ENCODE data around the gene TAF9. TPM values are rescaled to one million over a fixed set of nuclear protein-coding genes. Genes with fewer than 3 reads are reported as not detected.

Gene TAF9
- total RNA-seq, 3 donors from 2014 or later (not counting 1 experiment from before 2014, with no cell fraction given): 38.3 to 53.8 (median 46.6) TPM

GRCh38 chr5:69329905-69330489, 39.3 kb downstream of the TAF9 start:
- Mint-ChIP-seq H3K36me3 (no peaks in the 10 kb centered on the region), H3K27me3 (ENCODE audit: low read depth in 2 of 2) (no peaks in the 10 kb centered on the region), H3K4me1 (peaks cover 10 to 19% of the 10 kb centered on the region in 2 donors), H3K9me3 (no peaks in the 10 kb centered on the region), H3K27ac (no peak overlapping the region), H3K4me3 (no peak overlapping the region)
- no peaks in the 10 kb centered on the region for H3K36me3 ChIP-seq (ENCODE audit: control insufficient read depth, insufficient read depth, low read length)
- peaks cover 11% of the 10 kb centered on the region for H3K4me1 ChIP-seq (ENCODE audit: control insufficient read depth, insufficient read depth, low read length)
- 95% methylated on average over 8 of the region's 9 CpGs for WGBS (ENCODE audit: insufficient coverage)
- no peak for TF ChIP-seq CTCF (IDR thresholded peaks at IDR 0.05)
- DNase-seq (no peak), ATAC-seq (no peak)
- no peaks in the 10 kb centered on the region for H3K9me3 ChIP-seq (ENCODE audit: control insufficient read depth, insufficient read depth, low read length)
- no peak overlapping the region for H3K4me3 ChIP-seq (ENCODE audit: low read length)
- intact Hi-C loops (cut with micrococcal nuclease): no loop called here
- H3K27ac ChIP-seq (ENCODE audit: low read length): no peak overlapping the region
- no peaks in the 10 kb centered on the region for H3K27me3 ChIP-seq (ENCODE audit: control insufficient read depth, insufficient read depth, low read length)

GRCh38 chr5:69326365-69326764, 43.0 kb downstream of the TAF9 start:
- Histone ChIP-seq H3K27me3 (ENCODE audit: control insufficient read depth, insufficient read depth, low read length) (no peaks in the 10 kb centered on the region), H3K9me3 (ENCODE audit: control insufficient read depth, insufficient read depth, low read length) (no peaks in the 10 kb centered on the region), H3K27ac (ENCODE audit: low read length) (no peak overlapping the region), H3K4me1 (ENCODE audit: control insufficient read depth, insufficient read depth, low read length) (no peaks in the 10 kb centered on the region), H3K36me3 (ENCODE audit: control insufficient read depth, insufficient read depth, low read length) (no peaks in the 10 kb centered on the region), H3K4me3 (ENCODE audit: low read length) (no peak overlapping the region)
- Mint-ChIP-seq H3K27me3 (ENCODE audit: low read depth in 2 of 2) (no peaks in the 10 kb centered on the region), H3K4me3 (no peak overlapping the region), H3K27ac (no peak overlapping the region), H3K4me1 (no peaks in the 10 kb centered on the region), H3K9me3 (no peaks in the 10 kb centered on the region), H3K36me3 (no peaks in the 10 kb centered on the region)
- ATAC-seq: no peak
- intact Hi-C loops (cut with micrococcal nuclease): no loop called here
- TF ChIP-seq CTCF (IDR thresholded peaks at IDR 0.05): no peak
- DNase-seq: no peak
- WGBS (ENCODE audit: insufficient coverage): no CpG with 5 or more reads among the region's 1 CpG

- H3K36me3 Mint-ChIP-seq: peaks cover 6% of the 10 kb centered on the region
- H3K4me3 Mint-ChIP-seq: no peak overlapping the region
- DNase-seq (no peak), ATAC-seq (no peak)
- WGBS (ENCODE audit: insufficient coverage): no CpG with 5 or more reads among the region's 4 CpGs
- Histone ChIP-seq H3K36me3 (ENCODE audit: control insufficient read depth, insufficient read depth, low read length) (peaks cover 8% of the 10 kb centered on the region), H3K4me1 (ENCODE audit: control insufficient read depth, insufficient read depth, low read length) (no peaks in the 10 kb centered on the region), H3K27ac (ENCODE audit: low read length) (no peak overlapping the region), H3K9me3 (ENCODE audit: control insufficient read depth, insufficient read depth, low read length) (no peaks in the 10 kb centered on the region), H3K27me3 (ENCODE audit: control insufficient read depth, insufficient read depth, low read length) (no peaks in the 10 kb centered on the region), H3K4me3 (ENCODE audit: low read length) (no peak overlapping the region)
- no peaks in the 10 kb centered on the region for H3K4me1 Mint-ChIP-seq
- no peak overlapping the region for H3K27ac Mint-ChIP-seq
- TF ChIP-seq CTCF (IDR thresholded peaks at IDR 0.05): no peak
- no peaks in the 10 kb centered on the region for H3K27me3 Mint-ChIP-seq (ENCODE audit: low read depth in 2 of 2)
- intact Hi-C loops (cut with micrococcal nuclease): no loop called here
- H3K9me3 Mint-ChIP-seq: no peaks in the 10 kb centered on the region
Measured at GRCh38 chr5:69317391-69317790, 51.9 kb downstream of the TAF9 start.

GRCh38 chr5:69315972-69316371, 53.3 kb downstream of the TAF9 start:
- Mint-ChIP-seq H3K27ac (no peak overlapping the region), H3K4me1 (no peaks in the 10 kb centered on the region), H3K9me3 (no peaks in the 10 kb centered on the region), H3K36me3 (peaks cover 6% of the 10 kb centered on the region), H3K27me3 (ENCODE audit: low read depth in 2 of 2) (no peaks in the 10 kb centered on the region), H3K4me3 (no peak overlapping the region)
- no peaks in the 10 kb centered on the region for H3K4me1 ChIP-seq (ENCODE audit: control insufficient read depth, insufficient read depth, low read length)
- peaks cover 8% of the 10 kb centered on the region for H3K36me3 ChIP-seq (ENCODE audit: control insufficient read depth, insufficient read depth, low read length)
- TF ChIP-seq CTCF (IDR thresholded peaks at IDR 0.05): no peak
- no peak overlapping the region for H3K4me3 ChIP-seq (ENCODE audit: low read length)
- no peak overlapping the region for H3K27ac ChIP-seq (ENCODE audit: low read length)
- 95% methylated on average over 1 of the region's 1 CpG for whole genome bisulfite sequencing (ENCODE audit: insufficient coverage)
- DNase-seq (no peak), ATAC-seq (no peak)
- H3K27me3 ChIP-seq (ENCODE audit: control insufficient read depth, insufficient read depth, low read length): no peaks in the 10 kb centered on the region
- no peaks in the 10 kb centered on the region for H3K9me3 ChIP-seq (ENCODE audit: control insufficient read depth, insufficient read depth, low read length)
- intact Hi-C loops (cut with micrococcal nuclease): no loop called here
